ENCODE measurements around the gene COPS3. TPM values are rescaled to one million over a fixed set of nuclear protein-coding genes. Genes with fewer than 3 reads are reported as not detected.

Gene COPS3
- total RNA-seq, 2 donors from 2014 or later, result 52.6 to 79.6 TPM

- DNase-seq (ENCODE audit: low spot score), result peak; percentile 60
- H3K4me3 ChIP-seq, result no peak overlapping the region
- no peaks in the 10 kb centered on the region for H3K4me1 ChIP-seq (replicated peaks)
- peak in 3 of 4 experiments; percentile 36 to 73 (median 66) for TF ChIP-seq CTCF (IDR thresholded peaks at IDR 0.05)
- TF ChIP-seq POLR2A (IDR thresholded peaks at IDR 0.05), result no peak
- TF ChIP-seq POLR2AphosphoS5 (IDR thresholded peaks at IDR 0.05), result peak; percentile 23
- H3K27me3 ChIP-seq (replicated peaks; ENCODE audit: insufficient read depth), result no peaks in the 10 kb centered on the region
- WGBS, result 46% methylated on average over 12 of the region's 12 CpGs
- intact Hi-C loops (cut with DNase I), result loop anchor here (5.0 kb wide), 1 partner anchor 311 kb away; no protein-coding TSS in a partner anchor
- no peak overlapping the region for H3K27ac ChIP-seq
- no peaks in the 10 kb centered on the region for H3K9me3 ChIP-seq
- H3K36me3 ChIP-seq, result no peaks in the 10 kb centered on the region
Observed at GRCh38 chr17:17313350-17313991, 32.4 kb upstream of the COPS3 start.

GRCh38 chr17:17309356-17309755 is 28.3 kb upstream of the COPS3 start:
- no peaks in the 10 kb centered on the region for H3K27me3 ChIP-seq (replicated peaks; ENCODE audit: insufficient read depth)
- intact Hi-C loops (cut with DNase I), result no loop called here
- no peaks in the 10 kb centered on the region for H3K4me1 ChIP-seq (replicated peaks)
- 100% methylated on average over 1 of the region's 1 CpG for WGBS
- no peak for TF ChIP-seq CTCF (IDR thresholded peaks at IDR 0.05)
- TF ChIP-seq POLR2A (IDR thresholded peaks at IDR 0.05), result no peak
- no peak for TF ChIP-seq POLR2AphosphoS5 (IDR thresholded peaks at IDR 0.05)
- no peak overlapping the region for H3K27ac ChIP-seq
- DNase-seq (ENCODE audit: low spot score), result no peak
- H3K4me3 ChIP-seq, result no peak overlapping the region
- no peaks in the 10 kb centered on the region for H3K36me3 ChIP-seq
- no peaks in the 10 kb centered on the region for H3K9me3 ChIP-seq

GRCh38 chr17:17305281-17305801 is 24.3 kb upstream of the COPS3 start:
- no peak for DNase-seq (ENCODE audit: low spot score)
- Histone ChIP-seq H3K9me3 (no peaks in the 10 kb centered on the region), H3K36me3 (no peaks in the 10 kb centered on the region), H3K27ac (no peak overlapping the region), H3K4me3 (no peak overlapping the region), H3K4me1 (replicated peaks) (no peaks in the 10 kb centered on the region), H3K27me3 (replicated peaks; ENCODE audit: insufficient read depth) (no peaks in the 10 kb centered on the region)
- 67% methylated on average over 8 of the region's 8 CpGs for WGBS
- no peak for TF ChIP-seq CTCF (IDR thresholded peaks at IDR 0.05)
- intact Hi-C loops (cut with DNase I), result no loop called here

- Histone ChIP-seq H3K4me3 (no peak overlapping the region), H3K36me3 (no peaks in the 10 kb centered on the region), H3K27me3 (replicated peaks; ENCODE audit: insufficient read depth) (no peaks in the 10 kb centered on the region), H3K9me3 (no peaks in the 10 kb centered on the region), H3K27ac (no peak overlapping the region), H3K4me1 (replicated peaks) (no peaks in the 10 kb centered on the region)
- DNase-seq (ENCODE audit: low spot score), result no peak
- TF ChIP-seq CTCF (IDR thresholded peaks at IDR 0.05) (no peak), POLR2AphosphoS5 (IDR thresholded peaks at IDR 0.05) (no peak), POLR2A (IDR thresholded peaks at IDR 0.05) (no peak)
- intact Hi-C loops (cut with DNase I), result loop anchor here (5.0 kb wide), 1 partner anchor 162 kb away; no protein-coding TSS in a partner anchor
- 56% methylated on average over 2 of the region's 2 CpGs for WGBS
Observed at GRCh38 chr17:17304521-17304985, 23.5 kb upstream of the COPS3 start.
